ENCODE measurements around the gene PACSIN2. TPM values are rescaled to one million over a fixed set of nuclear protein-coding genes. Genes with fewer than 3 reads are reported as not detected.

The PACSIN2 gene
- total and polyA plus RNA-seq, 10 of the 15 experiments (the other 5 are each of a cell fraction or from before 2014, with no cell fraction given), result 0.93 to 78.7 (median 46.8) TPM

DNA sequence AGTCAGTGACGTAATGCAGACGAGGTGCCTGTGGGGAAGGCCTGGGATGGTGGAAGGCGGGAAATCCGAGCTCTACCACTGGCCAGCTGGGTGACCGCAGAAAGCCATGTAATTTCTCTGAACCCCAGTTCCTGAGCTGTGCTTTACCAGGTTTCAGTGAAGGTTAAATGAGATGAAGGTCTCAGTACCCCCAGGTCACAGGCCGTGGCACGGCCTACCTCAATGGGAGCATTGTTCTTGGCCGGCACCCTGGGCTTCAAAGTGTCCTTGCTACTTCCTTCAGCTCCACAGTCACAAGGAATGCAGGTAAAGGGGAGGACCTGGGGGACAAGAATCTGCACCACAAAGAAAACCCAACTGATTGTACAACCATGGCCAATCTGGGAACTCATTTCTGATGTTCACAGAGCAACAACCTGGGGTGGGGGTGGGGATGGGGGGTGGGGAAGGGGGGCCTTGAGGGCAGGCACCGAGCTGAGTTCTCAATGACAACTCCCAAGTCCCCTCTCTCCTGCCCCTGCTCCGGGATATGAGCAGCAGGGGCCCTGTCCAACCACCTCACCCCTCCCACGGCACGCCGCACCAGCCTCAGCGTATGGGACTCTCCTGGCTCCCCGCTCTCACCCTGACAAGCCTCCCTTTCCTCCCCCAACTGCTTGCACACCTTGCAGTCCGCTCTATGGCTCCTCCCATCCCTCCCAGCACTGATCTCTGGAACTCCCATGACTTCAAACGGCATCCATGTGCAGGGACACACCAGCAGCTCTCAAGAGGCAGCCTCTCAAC is 98.8 kb downstream of the PACSIN2 start:
- FAIRE-seq (no peak), ATAC-seq (no peak), DNase-seq (ENCODE audit: low read depth, low spot score) (no peak)
- SMC1A ChIA-PET (ENCODE audit: uncharacterized antibody, unreplicated experiment), result interaction anchor here (1.0 to 1.7 kb wide), 3 partner anchors 15 to 23 kb away, joined by 4 to 6 read pairs (median 4); no protein-coding TSS in a partner anchor
- Histone ChIP-seq H3K4me2 (ENCODE audit: control insufficient read depth, insufficient read depth) (no peak overlapping the region), H2AFZ (ENCODE audit: control insufficient read depth, low read depth, low read length) (no peak overlapping the region), H3K9me3 (replicated peaks; ENCODE audit: control insufficient read depth, insufficient read depth, low read length) (no peaks in the 10 kb centered on the region), H3K36me3 (ENCODE audit: control insufficient read depth in 2 of 2, insufficient read depth in 2 of 2, low read length in 1 of 2) (peaks cover 0 to 4% of the 10 kb centered on the region in 2 experiments; a peak in 3 of 4 replicates), H3K4me1 (ENCODE audit: control insufficient read depth, insufficient read depth, low read length) (no peaks in the 10 kb centered on the region; the same call in 1 of the 2 replicates), H3K27me3 (replicated peaks in 1 of 2; ENCODE audit: control insufficient read depth in 2 of 2, insufficient read depth in 2 of 2, low read length in 1 of 2) (no peaks in the 10 kb centered on the region), H3K4me3 (no peak overlapping the region), H3K27ac (ENCODE audit: control insufficient read depth, insufficient read depth) (no peak overlapping the region), H3K79me2 (ENCODE audit: control insufficient read depth, insufficient read depth, low read length) (peaks cover 61% of the 10 kb centered on the region), H3K9ac (ENCODE audit: control insufficient read depth, insufficient read depth, low read length) (no peak overlapping the region), H4K20me1 (ENCODE audit: control insufficient read depth, insufficient read depth) (no peaks in the 10 kb centered on the region)
- WGBS (ENCODE audit: insufficient coverage, insufficient replicate concordance, low lambda C conversion rate, missing lambda C conversion rate), result 94% methylated on average over 17 of the region's 17 CpGs
- RAD21 ChIA-PET (ENCODE audit: unreplicated experiment), result no interaction called here
- in situ Hi-C loops (cut with MboI), result no loop called here
- POLR2A ChIA-PET, result interaction anchor here (0.9 kb wide), 1 partner anchor 275 kb away, joined by 3 read pairs; no protein-coding TSS in a partner anchor
- TF ChIP-seq NFXL1 (IDR thresholded peaks at IDR 0.05; ENCODE audit: borderline replicate concordance) (no peak), ELK1 (IDR thresholded peaks at IDR 0.05; ENCODE audit: low read depth, low read length) (no peak), POLR2AphosphoS2 (IDR thresholded peaks at IDR 0.05; ENCODE audit: low read depth, low read length) (no peak), ZNF217 (IDR thresholded peaks at IDR 0.05) (no peak), YY1 (IDR thresholded peaks at IDR 0.05; ENCODE audit: low read depth, low read length) (no peak), HCFC1 (IDR thresholded peaks at IDR 0.05; ENCODE audit: low read length) (no peak), MEF2B (IDR thresholded peaks at IDR 0.05; ENCODE audit: partially characterized antibody, poor library complexity, severe bottlenecking) (no peak), BRCA1 (IDR thresholded peaks at IDR 0.05; ENCODE audit: low read depth, low read length) (no peak), PML (IDR thresholded peaks at IDR 0.05; ENCODE audit: low read length) (no peak), HDAC6 (IDR thresholded peaks at IDR 0.05; ENCODE audit: unreplicated experiment) (no peak), FOS (IDR thresholded peaks at IDR 0.05; ENCODE audit: borderline replicate concordance, extremely low read depth, insufficient read length) (no peak), MEF2A (IDR thresholded peaks at IDR 0.05; ENCODE audit: insufficient read depth, low read depth, low read length) (no peak), STAT3 (IDR thresholded peaks at IDR 0.05; ENCODE audit: low read depth, low read length) (no peak), CEBPB (IDR thresholded peaks at IDR 0.05; ENCODE audit: borderline replicate concordance in 1 of 2, low read depth in 2 of 2, low read length in 2 of 2) (no peak), ETV6 (conservative IDR thresholded peaks at IDR 0.05 in 1 of 2, IDR thresholded peaks at IDR 0.05 in 1 of 2; ENCODE audit: borderline replicate concordance in 1 of 2, low read depth in 1 of 2) (no peak)
- TF ChIP-seq, protein P1, sequence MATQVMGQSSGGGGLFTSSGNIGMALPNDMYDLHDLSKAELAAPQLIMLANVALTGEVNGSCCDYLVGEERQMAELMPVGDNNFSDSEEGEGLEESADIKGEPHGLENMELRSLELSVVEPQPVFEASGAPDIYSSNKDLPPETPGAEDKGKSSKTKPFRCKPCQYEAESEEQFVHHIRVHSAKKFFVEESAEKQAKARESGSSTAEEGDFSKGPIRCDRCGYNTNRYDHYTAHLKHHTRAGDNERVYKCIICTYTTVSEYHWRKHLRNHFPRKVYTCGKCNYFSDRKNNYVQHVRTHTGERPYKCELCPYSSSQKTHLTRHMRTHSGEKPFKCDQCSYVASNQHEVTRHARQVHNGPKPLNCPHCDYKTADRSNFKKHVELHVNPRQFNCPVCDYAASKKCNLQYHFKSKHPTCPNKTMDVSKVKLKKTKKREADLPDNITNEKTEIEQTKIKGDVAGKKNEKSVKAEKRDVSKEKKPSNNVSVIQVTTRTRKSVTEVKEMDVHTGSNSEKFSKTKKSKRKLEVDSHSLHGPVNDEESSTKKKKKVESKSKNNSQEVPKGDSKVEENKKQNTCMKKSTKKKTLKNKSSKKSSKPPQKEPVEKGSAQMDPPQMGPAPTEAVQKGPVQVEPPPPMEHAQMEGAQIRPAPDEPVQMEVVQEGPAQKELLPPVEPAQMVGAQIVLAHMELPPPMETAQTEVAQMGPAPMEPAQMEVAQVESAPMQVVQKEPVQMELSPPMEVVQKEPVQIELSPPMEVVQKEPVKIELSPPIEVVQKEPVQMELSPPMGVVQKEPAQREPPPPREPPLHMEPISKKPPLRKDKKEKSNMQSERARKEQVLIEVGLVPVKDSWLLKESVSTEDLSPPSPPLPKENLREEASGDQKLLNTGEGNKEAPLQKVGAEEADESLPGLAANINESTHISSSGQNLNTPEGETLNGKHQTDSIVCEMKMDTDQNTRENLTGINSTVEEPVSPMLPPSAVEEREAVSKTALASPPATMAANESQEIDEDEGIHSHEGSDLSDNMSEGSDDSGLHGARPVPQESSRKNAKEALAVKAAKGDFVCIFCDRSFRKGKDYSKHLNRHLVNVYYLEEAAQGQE (IDR thresholded peaks at IDR 0.05; ENCODE audit: low read depth, low read length), result no peak
- intact Hi-C loops (cut with micrococcal nuclease; ENCODE audit: unreplicated experiment), result no loop called here
- no TSS peak for BruUV-seq (replicated peaks)
- CTCF ChIA-PET, result interaction anchor here (1.2 to 2.1 kb wide), 5 partner anchors 10 to 49 kb away, joined by 3 to 10 read pairs (median 5); no protein-coding TSS in a partner anchor

Measured in GM12878 (cell line).